Activated T-cell treated with anti-CD3 and anti-CD28 coated beads, Interleukin-2, amount 50 U/mL, for 48 hours (primary cell): Measurements from ENCODE around the gene GMCL1.
"Not testable (repeated sequence)": the region's sequence is repeated elsewhere in the genome, so short reads cannot be mapped to it uniquely, and the experiment has no call there.

Source experiments
- DNase-seq, 2 experiments: peaks; one replicate each; pipeline ENCODE4 v3.0.0-alpha.2; 2020

The GMCL1 gene

GRCh38 chr2:69829256-69830044 lies at the start of gene GMCL1:
Gene GMCL1, plus strand, starts transcription at chr2:69829660. Its CDS starts 233 bp downstream, at chr2:69829893.
- DNase-seq = peak; percentile 99

DNA sequence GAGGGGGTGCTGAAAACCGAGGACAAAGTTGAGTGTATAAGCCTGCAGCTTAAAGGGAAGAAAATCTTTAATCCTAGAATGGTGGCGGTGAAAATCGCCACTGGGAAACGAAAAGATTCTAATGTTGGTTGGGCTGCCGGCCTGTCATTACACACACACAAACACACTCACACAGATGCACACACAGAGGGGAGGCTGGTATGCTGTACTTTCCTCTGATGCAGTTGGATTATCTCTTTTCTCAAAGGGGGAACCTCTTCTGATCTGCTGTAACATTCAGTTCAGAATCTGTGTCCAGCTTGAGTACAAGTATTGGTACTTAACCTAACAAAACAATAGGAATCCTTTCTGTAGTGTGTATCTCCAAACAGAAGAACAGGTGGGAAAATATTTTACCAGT lies 48.5 kb upstream of the GMCL1 start:
- no peak for DNase-seq

- no peak for DNase-seq
Observed at GRCh38 chr2:69781321-69782248, 47.9 kb upstream of the GMCL1 start.

GRCh38 chr2:69784228-69784627 lies 45.2 kb upstream of the GMCL1 start:
- DNase-seq = no peak

DNA sequence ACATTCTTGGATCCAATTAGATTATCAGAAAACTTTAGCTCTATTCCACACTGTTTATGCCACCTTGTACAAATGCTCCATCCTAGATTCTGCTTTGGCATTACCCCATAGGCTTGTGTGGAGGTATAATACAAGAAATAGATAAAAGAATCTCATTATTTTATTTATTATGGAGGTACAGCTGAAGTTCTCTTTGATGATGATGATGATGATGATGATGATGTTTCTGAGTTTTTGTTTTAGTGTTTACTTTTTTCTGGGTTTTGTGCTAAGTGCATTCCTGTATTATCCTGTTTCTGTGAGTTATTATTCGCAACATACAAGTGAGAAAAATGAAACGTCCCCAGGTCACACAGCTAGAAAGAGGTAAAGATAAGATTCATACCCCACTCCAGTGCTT lies 44.1 kb upstream of the GMCL1 start:
- DNase-seq = no peak

- no peak for DNase-seq
Observed at GRCh38 chr2:69786052-69786560, 43.4 kb upstream of the GMCL1 start.

- no peak for DNase-seq
Observed at GRCh38 chr2:69789175-69789721, 40.2 kb upstream of the GMCL1 start.

- DNase-seq = no peak
Observed at GRCh38 chr2:69789772-69790600, 39.5 kb upstream of the GMCL1 start.

- DNase-seq = no peak
Observed at GRCh38 chr2:69790601-69790959, 38.9 kb upstream of the GMCL1 start.

GRCh38 chr2:69791045-69791444 lies 38.4 kb upstream of the GMCL1 start:
- DNase-seq = no peak

- DNase-seq = no peak
Observed at GRCh38 chr2:69796174-69796573, 33.3 kb upstream of the GMCL1 start.

DNA sequence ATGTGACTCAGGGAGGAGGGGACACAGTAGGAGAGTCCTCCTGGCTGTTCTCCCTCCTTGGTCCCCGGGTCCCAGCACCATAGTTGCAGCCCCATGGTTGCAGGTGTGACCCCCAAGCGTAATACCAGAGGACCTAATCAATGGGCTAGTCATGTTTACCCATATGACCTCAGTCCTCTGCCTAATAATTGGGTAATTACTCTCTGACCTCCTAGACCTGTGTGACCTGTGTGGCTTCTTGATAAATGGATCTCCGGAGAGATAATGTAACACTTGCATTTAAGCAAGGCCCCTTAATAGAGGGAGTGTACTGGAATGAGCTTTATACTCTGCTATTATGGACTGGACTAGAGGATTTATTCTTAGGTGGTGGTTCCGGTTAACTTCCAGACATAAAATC lies 32.2 kb upstream of the GMCL1 start:
- DNase-seq = no peak

DNA sequence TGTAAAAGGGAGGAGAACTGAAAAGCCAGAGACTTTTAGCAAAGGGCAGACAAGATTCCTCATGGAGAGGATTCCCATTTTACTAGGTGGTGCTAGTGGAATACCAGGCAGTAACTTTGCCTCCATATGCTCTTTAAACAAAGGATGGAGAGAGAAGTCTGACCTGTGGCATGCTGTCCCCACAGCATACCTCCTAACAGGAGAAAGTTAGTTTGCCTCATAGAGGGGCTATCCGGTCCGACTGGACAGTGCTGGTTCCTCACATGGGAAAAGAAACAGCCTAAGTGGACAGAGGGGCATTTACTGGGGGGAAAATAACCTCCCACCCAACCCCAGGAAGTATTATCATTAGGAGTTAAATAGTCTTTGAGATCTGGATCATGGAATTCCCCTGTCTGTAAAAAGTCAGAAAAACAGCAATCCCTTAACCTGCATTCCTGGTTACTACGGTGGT lies 31.6 kb upstream of the GMCL1 start:
- DNase-seq = no peak

- DNase-seq = no peak
Observed at GRCh38 chr2:69798290-69798908, 31.1 kb upstream of the GMCL1 start.

- DNase-seq = no peak
Observed at GRCh38 chr2:69798909-69799526, 30.4 kb upstream of the GMCL1 start.

DNA sequence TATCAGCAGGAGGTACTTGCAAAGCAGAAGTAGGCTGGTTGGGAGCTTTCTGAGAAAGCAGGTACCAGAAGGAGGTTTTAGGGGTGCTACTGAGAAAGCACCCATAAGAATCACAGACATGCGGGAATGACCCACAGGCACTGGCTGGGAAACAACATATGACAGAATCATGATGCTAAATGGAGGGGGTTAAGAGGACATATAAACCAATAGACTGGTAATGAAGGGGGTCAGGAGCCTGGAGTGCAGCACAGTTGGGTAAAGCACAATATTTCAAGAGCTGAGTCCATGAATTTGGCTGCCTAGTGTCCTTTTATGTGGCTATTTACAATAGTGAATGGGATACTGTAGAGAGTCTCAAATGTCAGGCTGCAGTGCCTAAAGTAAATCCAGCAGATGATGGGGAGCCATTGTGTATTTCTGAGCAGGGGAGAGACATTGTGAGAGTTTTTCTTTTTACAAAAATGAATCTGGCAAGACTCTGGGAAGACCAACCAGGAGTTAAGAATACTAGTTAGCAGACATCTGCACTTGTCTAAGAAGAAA lies 27.6 kb upstream of the GMCL1 start:
- no peak for DNase-seq

DNA sequence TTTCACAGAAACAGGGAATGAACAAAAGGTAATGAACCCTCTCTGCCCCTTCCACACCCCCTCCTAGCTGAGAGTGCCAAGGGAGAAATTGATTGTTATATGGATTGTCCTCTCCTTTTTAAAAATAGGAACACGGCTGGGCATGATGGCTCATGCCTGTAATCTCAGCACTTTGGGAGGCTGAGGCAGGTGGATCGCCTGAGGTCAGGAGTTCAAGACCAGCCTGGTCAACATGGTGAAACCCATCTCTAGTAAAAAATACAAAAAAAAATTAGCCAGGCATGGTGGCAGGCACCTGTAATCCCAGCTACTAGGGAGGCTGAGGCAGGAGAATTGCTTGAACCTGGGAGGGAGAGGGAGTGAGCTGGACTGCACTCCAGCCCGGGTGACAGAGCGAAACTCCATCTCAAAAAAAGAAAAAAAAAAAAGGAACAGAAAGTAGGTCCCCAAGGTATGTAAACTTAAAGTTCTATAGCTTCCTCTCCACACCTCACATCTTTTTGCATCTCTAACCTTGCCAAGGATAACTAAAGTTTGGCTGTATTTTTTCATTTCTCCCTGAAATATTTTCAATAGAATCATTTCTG lies 26.6 kb upstream of the GMCL1 start:
- DNase-seq = not testable (repeated sequence)

GRCh38 chr2:69804416-69804815 lies 25.0 kb upstream of the GMCL1 start:
- no peak for DNase-seq

DNA sequence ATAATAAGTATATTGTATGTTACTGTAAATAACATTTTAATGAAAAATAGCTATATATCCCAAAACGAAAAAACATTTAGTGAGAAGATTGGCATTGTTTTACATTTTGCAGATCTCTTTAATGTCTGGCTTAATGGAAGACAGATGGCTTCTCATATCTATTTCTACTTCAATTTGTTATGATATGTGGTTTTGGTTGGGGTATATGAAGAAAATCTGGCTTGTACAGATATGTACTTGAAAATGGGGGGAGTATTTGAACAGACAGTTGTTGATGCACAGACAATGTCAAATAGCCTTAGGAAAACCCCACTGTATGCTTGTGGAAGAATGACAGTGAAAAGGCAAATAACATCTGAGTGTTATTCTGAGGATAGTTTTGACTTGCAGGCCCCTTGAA lies 23.6 kb upstream of the GMCL1 start:
- no peak for DNase-seq

GRCh38 chr2:69807821-69808540 lies 21.5 kb upstream of the GMCL1 start:
- no peak for DNase-seq
